SKM-1 treated with dmso at 0.1 percent for 144 hours (cell line): Measurements from ENCODE around the gene LILRB5.
"Not testable (repeated sequence)": the region's sequence is repeated elsewhere in the genome, so short reads cannot be mapped to it uniquely, and the experiment has no call there.

Experiments used
- DNase-seq: peaks from one replicate; lab custom pipeline; 2025; ENCODE audit not compliant: unreplicated experiment; lab: John Stamatoyannopoulos, UW

LILRB5 gene

GRCh38 chr19:54217517-54218247, 39.4 kb downstream of the LILRB5 start:
- not testable (repeated sequence) for DNase-seq

GRCh38 chr19:54216869-54217268, 40.2 kb downstream of the LILRB5 start:
- no peak for DNase-seq

- DNase-seq: not testable (repeated sequence)
Observed at GRCh38 chr19:54214734-54215133, 42.3 kb downstream of the LILRB5 start.

GRCh38 chr19:54214217-54214616, 42.9 kb downstream of the LILRB5 start:
- DNase-seq: not testable (repeated sequence)

GRCh38 chr19:54211235-54211634, 45.8 kb downstream of the LILRB5 start:
- DNase-seq: no peak

GRCh38 chr19:54209811-54210494, 47.1 kb downstream of the LILRB5 start:
- DNase-seq: no peak

- no peak for DNase-seq
Observed at GRCh38 chr19:54209058-54209810, 47.8 kb downstream of the LILRB5 start.

- no peak for DNase-seq
Observed at GRCh38 chr19:54208784-54209057, 48.4 kb downstream of the LILRB5 start.

GRCh38 chr19:54207983-54208783, 48.9 kb downstream of the LILRB5 start:
- peak; percentile 95 for DNase-seq

- DNase-seq: no peak
Observed at GRCh38 chr19:54207676-54207982, 49.4 kb downstream of the LILRB5 start.

- not testable (repeated sequence) for DNase-seq
Observed at GRCh38 chr19:54207193-54207592, 49.9 kb downstream of the LILRB5 start.

GRCh38 chr19:54206831-54207177, 50.3 kb downstream of the LILRB5 start:
- no peak for DNase-seq

- DNase-seq: no peak
Observed at GRCh38 chr19:54206030-54206830, 50.8 kb downstream of the LILRB5 start.

- DNase-seq: no peak
Observed at GRCh38 chr19:54204767-54205468, 52.2 kb downstream of the LILRB5 start.

GRCh38 chr19:54203151-54203611, 53.9 kb downstream of the LILRB5 start:
- no peak for DNase-seq

GRCh38 chr19:54201980-54202379, 55.1 kb downstream of the LILRB5 start:
- no peak for DNase-seq

GRCh38 chr19:54201172-54201701, 55.8 kb downstream of the LILRB5 start:
- DNase-seq: no peak
